Measurements from ENCODE around the gene FAM43A.

FAM43A gene

DNA sequence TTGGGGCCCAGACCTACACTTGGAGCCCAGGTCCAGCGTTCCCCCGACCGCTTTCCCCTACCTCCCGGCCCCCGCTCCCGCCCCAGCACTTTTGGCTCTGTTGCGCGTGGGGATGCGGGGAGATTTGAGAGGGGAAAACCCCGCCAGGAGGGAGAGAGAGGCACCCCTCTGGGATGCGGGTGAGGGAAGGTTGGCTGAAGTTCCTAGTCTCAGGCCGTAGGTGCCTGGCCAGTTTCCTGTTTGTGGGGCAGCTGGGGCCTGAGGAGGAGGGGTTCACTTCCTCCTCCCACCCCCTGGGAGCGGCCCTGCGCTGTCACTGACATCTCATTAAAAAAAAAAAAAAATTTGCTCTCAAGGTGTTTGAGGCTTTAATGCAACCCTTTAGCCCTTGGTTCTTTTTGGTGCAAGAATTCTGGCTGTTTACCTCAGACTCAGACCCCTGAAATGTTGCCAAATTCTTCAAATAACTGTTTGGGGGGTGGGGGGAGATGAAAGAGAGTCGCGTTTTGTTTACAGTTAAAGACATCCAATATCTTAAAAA is 2.6 kb downstream of the FAM43A start:
- no peak for TF ChIP-seq CTCF (IDR thresholded peaks at IDR 0.05; ENCODE audit: borderline replicate concordance, control extremely low read depth, extremely low read depth, insufficient read depth, missing control alignments)
- in situ Hi-C loops (cut with MboI; ENCODE audit: low sequenced_read_pairs, unreplicated experiment) = loop anchor here (10.0 to 25.0 kb wide), 3 partner anchors 417 to 849 kb away; partner anchors contain the start of gene PPP1R2
- DNase-seq (ENCODE audit: low spot score) = peak; percentile 66

- TF ChIP-seq CTCF (IDR thresholded peaks at IDR 0.05; ENCODE audit: borderline replicate concordance, control extremely low read depth, extremely low read depth, insufficient read depth, missing control alignments) = no peak
- in situ Hi-C loops (cut with MboI; ENCODE audit: low sequenced_read_pairs, unreplicated experiment) = loop anchor here (10.0 to 25.0 kb wide), 3 partner anchors 416 to 848 kb away; partner anchors contain the start of gene PPP1R2
- no peak for DNase-seq (ENCODE audit: low spot score)
These were observed 3.3 kb downstream of the FAM43A start for GRCh38 chr3:194688946-194689345.

DNA sequence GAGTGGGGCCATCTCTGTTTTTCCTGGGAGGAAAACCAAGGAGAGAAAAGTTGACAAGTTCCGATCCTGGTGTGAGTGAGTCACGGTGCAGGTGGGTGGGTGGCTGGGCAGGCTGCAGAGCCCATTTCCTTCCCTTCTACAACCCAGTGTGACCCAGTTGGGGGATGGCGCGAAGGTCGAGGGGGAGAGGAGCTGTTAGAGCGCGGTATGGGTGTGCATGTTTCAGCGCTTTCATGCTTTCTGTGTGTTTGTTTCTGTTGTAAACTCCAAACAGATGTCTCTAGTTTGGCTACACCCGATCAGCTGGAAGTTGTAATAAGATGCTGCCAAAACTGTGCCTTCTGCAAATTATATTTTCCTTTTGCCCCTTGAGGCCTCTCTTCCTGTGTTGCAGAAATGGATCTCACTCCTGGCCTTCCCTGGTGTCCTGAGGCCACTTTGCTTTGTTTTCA is 3.8 kb downstream of the FAM43A start:
- DNase-seq (ENCODE audit: low spot score) = no peak
- no peak for TF ChIP-seq CTCF (IDR thresholded peaks at IDR 0.05; ENCODE audit: borderline replicate concordance, control extremely low read depth, extremely low read depth, insufficient read depth, missing control alignments)
- in situ Hi-C loops (cut with MboI; ENCODE audit: low sequenced_read_pairs, unreplicated experiment) = loop anchor here (10.0 to 25.0 kb wide), 3 partner anchors 415 to 848 kb away; partner anchors contain the start of gene PPP1R2

GRCh38 chr3:194690501-194691372 is 5.1 kb downstream of the FAM43A start:
- in situ Hi-C loops (cut with MboI; ENCODE audit: low sequenced_read_pairs, unreplicated experiment) = loop anchor here (25.0 kb wide), 1 partner anchor 847 kb away; the partner anchor contains the start of gene PPP1R2
- DNase-seq (ENCODE audit: low spot score) = no peak
- no peak for TF ChIP-seq CTCF (IDR thresholded peaks at IDR 0.05; ENCODE audit: borderline replicate concordance, control extremely low read depth, extremely low read depth, insufficient read depth, missing control alignments)

DNA sequence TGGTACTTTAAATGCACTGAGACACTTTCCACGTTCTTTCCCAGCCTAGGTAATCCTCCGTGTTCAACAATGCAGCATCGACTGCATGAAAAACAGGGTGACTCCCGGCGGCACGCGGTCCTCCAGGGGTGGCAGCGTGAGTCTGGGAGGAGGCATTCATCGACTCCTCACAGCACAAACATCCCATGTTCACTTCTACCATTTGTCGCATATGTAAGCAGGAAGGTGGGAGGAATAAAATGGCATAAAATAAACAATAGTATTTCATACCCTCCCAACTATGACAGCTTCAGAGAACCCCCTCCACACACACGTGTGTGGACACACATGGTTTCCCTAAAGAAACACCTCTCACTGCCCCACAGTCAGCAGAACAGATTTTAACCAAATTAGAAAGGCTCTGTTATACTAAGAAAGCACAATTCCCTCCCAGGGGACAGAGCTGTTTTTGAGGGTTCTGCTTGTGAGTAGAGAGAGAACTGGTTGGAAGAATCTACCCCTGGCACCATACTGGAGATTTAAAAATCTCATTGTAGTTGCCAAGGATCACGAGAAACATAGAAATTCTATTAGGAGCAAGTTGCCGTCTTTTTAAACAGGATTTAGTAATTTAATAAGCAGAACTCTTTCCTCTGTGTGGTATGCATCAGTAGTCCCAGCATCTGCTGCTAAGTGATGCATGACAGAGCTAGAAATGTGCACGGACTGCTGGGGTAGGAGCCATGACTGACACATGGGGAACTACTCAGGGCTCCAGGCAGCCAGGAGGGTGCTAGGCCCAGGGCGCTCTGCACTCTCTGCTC is 6.0 kb downstream of the FAM43A start:
- peak; percentile 83 for DNase-seq (ENCODE audit: low spot score)
- in situ Hi-C loops (cut with MboI; ENCODE audit: low sequenced_read_pairs, unreplicated experiment) = loop anchor here (25.0 kb wide), 1 partner anchor 846 kb away; the partner anchor contains the start of gene PPP1R2
- TF ChIP-seq CTCF (IDR thresholded peaks at IDR 0.05; ENCODE audit: borderline replicate concordance, control extremely low read depth, extremely low read depth, insufficient read depth, missing control alignments) = no peak

- DNase-seq (ENCODE audit: low spot score) = no peak
- no peak for TF ChIP-seq CTCF (IDR thresholded peaks at IDR 0.05; ENCODE audit: borderline replicate concordance, control extremely low read depth, extremely low read depth, insufficient read depth, missing control alignments)
- in situ Hi-C loops (cut with MboI; ENCODE audit: low sequenced_read_pairs, unreplicated experiment) = loop anchor here (25.0 kb wide), 1 partner anchor 841 kb away; the partner anchor contains the start of gene PPP1R2
These were observed 11.0 kb downstream of the FAM43A start for GRCh38 chr3:194696702-194697101.
